ENCODE data around the gene DMKN.

Gene DMKN

DNA sequence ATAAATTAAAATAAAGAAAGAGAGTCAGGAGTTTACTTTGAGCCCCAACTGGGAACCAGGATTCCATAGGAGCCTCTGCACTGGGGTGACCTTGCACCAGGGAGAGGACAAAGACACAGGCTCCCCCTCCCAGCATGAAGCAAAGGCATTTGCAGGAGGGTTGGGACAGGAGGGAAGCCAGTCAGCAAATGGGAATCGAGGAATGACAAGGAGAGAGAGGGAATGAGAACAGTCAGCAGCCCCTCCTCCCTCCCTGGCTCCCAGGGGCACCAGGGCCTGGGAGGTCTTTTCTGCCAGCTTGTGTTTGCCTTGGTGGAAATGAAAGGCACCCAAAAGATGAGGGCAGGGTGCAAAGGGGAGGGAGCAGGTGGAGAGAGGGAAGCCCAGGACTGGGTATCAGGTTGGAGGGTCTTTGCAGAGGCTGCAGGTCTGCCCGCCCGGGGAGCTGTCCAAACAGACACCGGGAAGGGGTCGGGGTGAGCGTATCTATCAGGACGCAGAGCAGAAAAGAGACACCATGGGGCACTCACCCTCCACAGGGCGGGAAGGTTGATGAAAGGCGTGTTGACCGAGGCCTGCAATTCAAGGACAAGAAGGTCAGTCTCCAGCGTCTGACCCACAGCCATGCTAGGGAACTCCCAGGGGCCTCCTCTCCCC lies 10.9 kb upstream of the DMKN start:
- TF ChIP-seq GATA3 (IDR thresholded peaks at IDR 0.05; ENCODE audit: low read depth, low read length) (no peak), GATA2 (IDR thresholded peaks at IDR 0.05; ENCODE audit: low read depth, low read length) (no peak)

DNA sequence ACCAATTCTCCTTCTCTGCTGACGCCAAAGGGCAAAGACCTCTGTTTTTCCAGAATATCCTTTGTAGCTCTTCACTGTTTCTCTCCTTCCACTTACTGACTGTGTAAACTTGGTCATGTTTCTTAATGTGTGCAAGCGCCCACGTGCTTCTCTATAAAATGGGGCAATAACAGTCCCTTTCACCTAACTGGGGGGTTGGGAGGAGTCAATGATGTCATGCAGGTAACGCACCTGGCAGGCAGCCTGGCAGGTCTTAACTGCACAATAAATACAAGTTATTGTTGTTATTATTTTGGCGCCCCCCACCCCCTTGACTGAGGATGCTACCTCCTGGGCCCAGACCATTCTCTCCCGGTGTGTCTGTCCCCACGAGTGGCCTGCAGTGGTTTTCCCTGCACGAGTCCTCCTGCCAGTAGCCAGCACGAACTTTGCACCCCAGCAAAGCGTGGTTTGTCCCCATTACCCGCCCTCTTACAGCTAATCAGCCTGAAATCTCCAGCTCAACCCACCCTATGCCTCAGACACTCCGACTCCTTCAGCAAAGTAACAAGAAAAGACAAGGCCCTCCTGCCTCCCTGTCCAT lies 9.4 kb upstream of the DMKN start:
- TF ChIP-seq GATA3 (IDR thresholded peaks at IDR 0.05; ENCODE audit: low read depth, low read length) (no peak), GATA2 (IDR thresholded peaks at IDR 0.05; ENCODE audit: low read depth, low read length) (no peak)

DNA sequence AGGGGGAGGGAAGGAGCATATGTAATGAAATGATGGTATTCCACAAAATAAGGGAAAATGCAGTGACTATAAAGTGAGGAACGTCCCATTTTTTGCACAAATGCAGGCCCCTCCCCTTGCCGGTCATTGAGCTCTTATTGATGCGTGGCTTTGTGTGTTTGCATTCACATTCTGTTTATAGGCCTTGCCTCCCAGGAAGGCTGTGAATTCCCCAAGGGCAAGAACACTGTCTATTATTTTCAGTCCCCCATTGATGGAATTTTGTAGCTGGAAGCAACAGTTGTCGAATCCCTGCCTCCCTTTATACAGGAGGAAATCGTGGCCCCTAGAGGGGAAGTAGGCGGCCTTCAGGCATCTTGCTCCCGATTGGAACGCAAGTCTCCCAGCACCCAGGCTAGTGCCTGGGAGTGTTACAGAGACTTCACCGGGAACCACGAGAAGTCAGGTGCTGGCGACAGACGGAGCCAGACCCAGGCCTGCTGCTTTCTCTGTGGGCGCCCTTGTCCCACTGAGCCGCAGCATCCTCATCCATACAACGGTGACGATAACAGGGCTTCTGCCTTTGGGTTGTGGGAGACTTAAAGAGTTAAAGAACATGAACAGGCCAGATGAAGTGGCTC lies 7.8 kb upstream of the DMKN start:
- TF ChIP-seq GATA3 (IDR thresholded peaks at IDR 0.05; ENCODE audit: low read depth, low read length) (no peak), GATA2 (IDR thresholded peaks at IDR 0.05; ENCODE audit: low read depth, low read length) (no peak)

DNA sequence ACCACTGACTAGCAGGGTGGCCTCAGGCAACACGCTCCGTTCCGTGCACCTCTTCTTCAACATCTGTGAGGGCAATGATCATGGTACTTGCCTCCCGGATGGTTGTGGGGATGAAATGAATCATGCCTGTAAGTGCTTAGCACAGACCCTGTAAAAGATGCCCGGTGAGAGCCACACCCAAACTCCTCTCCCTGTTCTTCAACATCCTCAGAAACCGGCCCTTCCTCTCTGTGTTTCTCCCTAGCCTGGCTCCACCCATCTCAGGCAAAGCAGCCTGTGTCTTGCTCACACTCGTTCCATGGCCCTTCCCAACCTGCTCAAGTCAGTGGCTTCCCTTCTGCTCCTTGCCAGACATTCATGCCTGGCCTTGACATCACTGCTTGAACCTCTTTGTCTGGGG lies 5.8 kb upstream of the DMKN start:
- no peak for TF ChIP-seq GATA2 (IDR thresholded peaks at IDR 0.05; ENCODE audit: low read depth, low read length)
- no peak for TF ChIP-seq GATA3 (IDR thresholded peaks at IDR 0.05; ENCODE audit: low read depth, low read length)

DNA sequence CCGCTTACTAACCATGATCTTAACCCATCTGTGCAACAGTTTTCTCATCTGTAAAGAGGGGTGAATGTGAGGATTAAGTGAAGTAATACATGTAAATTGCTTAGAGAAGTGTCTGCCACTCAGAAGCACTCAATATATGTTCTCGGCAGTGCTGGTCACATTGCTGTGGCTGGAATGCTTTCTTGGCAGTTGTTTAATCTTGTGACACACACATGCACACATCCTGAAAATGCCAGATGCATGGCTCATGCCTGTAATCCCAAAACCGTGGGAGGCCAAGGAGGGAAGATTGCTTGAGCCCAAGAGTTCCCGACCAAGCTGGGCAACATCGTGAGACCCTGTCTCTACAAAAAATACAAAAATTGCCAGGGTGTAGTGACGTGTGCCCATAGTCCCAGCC lies 4.9 kb upstream of the DMKN start:
- TF ChIP-seq GATA2 (IDR thresholded peaks at IDR 0.05; ENCODE audit: low read depth, low read length) (no peak), GATA3 (IDR thresholded peaks at IDR 0.05; ENCODE audit: low read depth, low read length) (no peak)

DNA sequence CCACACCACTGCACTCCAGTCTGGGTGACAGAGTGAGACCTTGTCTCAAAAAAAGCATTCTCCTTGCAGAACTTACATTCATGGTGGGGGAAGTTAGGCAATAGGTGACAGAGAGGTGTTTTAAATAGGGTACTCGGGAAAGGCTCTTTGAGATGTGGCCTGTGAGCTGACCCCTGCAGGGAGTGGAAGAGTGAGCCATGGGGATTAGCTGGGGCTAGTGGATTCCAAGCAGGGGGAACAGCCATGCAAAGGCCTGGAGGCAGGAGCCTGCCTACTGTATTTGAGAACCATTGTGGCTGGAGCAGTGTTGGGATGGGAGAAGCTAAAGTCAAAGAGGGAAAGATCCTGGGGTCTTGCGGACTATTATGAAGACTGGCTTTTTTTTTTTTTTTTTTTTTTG lies 3.9 kb upstream of the DMKN start:
- TF ChIP-seq GATA2 (IDR thresholded peaks at IDR 0.05; ENCODE audit: low read depth, low read length) (no peak), GATA3 (IDR thresholded peaks at IDR 0.05; ENCODE audit: low read depth, low read length) (no peak)

DNA sequence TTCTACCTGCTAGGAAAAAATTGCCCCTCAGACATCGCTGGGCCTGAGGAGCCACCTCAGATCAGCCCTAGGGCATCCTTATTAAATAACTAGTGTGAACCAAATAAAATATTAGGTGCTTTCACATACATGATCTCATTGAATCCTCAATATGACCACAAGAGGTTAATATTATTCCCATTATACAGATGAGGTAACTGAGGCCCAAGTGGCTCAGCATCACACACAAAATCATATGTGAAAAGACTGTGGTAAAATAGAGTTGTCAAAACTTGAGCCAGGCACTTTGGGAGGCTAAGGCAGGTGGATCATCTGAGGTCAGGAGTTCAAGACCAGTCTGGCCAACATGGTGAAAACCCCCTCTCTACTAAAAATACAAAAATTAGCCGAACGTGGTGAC lies 2.9 kb upstream of the DMKN start:
- TF ChIP-seq GATA2 (IDR thresholded peaks at IDR 0.05; ENCODE audit: low read depth, low read length): no peak
- TF ChIP-seq GATA3 (IDR thresholded peaks at IDR 0.05; ENCODE audit: low read depth, low read length): no peak

DNA sequence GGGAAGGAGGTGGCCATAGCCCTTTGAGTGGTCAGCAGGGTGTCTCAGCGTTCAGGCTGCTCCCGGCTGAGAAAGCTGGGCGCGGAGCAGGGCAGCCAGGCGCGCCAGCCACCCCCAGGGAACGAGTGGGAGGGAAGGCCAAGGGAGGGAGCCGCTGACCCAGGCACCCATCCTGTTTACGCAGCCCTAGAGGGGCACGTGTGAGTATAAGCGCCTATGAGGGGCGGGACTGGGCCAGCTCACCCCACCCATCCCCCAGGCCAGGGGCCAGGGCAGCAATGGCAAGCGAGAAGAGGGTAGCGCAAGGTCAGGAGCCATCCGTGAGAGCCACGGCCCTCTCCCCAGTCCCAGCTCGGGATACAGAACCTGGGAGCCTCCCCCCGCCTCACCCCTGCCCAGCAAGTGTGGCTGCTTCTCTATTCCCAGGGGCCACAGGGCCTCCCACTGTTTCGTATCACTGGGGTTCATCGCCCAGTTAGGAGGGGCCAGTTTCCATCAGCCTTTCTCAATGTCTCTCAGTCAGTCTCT lies 897 bp upstream of the DMKN start:
- no peak for TF ChIP-seq GATA2 (IDR thresholded peaks at IDR 0.05; ENCODE audit: low read depth, low read length)

DNA sequence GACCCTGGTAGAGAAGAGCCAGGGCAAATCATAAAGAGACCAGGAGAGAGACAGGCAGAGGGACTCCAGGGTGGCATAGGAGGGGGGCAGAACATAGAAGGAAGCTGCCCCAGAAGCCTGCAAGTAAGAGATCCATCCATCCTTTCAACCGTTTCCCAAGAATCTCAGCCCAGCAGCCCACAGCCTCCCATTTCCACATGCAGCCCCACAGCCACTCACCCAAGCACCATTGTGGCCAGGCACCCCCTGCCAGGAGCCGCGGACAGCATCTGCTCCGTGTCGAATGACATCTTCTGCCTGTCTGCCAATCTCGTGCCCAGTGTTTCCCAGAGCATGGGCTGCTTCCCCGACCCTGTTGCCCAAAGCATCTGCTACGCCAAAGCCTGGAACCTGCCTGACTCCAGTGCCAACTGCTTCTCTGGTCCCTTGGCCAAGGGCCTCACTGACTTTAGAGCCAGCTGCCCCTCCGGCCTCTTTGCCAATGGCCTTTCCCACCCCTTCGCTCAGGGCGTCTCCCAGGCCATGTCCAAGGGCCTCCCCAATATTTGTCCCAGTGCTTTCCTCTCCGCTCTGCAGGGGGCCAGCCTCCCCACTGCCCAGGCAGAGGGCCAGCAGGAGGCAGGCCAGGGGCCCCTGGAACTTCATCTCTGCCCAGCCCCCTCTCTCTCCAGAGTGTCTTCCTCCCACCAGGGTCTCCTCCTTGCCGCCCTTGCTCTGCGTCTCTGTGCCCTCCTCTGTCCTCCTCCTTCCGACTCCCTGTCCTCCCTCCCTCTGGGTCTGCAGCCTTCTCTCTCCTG lies 420 bp downstream of the DMKN start:
- TF ChIP-seq GATA3 (IDR thresholded peaks at IDR 0.05; ENCODE audit: low read depth, low read length) (no peak), GATA2 (IDR thresholded peaks at IDR 0.05; ENCODE audit: low read depth, low read length) (no peak)

DNA sequence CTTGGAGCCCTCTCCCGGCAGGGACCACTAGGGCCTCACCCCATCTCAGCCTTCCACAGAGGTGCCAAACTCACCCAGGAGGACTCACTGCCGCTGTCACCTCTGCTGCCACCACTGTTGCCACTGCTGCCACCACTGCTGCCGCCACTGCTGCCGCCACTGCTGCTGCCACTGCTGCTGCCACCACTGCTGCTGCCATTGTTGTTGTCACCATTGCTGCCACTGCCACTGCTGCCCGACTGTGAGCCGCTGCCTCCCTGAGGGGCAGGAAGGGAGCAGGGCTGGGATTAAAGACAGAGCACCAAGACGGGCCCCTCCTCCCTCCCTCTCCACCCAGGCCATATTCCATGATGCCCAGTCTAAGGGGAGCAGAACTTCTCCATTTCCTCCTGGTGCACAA lies 2.1 kb downstream of the DMKN start:
- no peak for TF ChIP-seq GATA2 (IDR thresholded peaks at IDR 0.05; ENCODE audit: low read depth, low read length)
- no peak for TF ChIP-seq GATA3 (IDR thresholded peaks at IDR 0.05; ENCODE audit: low read depth, low read length)

DNA sequence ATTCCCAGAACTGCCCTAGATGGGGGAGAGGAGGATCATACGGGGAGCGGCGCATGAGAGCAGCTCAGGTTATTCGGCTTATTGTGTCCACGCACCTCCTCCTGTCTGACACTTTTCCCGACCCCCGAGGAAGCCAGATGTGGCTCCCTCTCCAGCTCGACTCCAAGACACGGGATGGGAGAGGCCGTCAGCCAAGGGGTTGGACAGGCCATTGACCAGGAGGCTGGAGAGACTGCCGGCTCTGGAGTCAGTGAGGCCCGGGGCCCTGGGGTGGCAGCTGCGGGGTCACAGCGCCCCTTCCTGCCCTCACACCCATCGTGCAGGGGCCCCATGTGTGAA lies 2.9 kb downstream of the DMKN start:
- no peak for TF ChIP-seq GATA2 (IDR thresholded peaks at IDR 0.05; ENCODE audit: low read depth, low read length)
- no peak for TF ChIP-seq GATA3 (IDR thresholded peaks at IDR 0.05; ENCODE audit: low read depth, low read length)

DNA sequence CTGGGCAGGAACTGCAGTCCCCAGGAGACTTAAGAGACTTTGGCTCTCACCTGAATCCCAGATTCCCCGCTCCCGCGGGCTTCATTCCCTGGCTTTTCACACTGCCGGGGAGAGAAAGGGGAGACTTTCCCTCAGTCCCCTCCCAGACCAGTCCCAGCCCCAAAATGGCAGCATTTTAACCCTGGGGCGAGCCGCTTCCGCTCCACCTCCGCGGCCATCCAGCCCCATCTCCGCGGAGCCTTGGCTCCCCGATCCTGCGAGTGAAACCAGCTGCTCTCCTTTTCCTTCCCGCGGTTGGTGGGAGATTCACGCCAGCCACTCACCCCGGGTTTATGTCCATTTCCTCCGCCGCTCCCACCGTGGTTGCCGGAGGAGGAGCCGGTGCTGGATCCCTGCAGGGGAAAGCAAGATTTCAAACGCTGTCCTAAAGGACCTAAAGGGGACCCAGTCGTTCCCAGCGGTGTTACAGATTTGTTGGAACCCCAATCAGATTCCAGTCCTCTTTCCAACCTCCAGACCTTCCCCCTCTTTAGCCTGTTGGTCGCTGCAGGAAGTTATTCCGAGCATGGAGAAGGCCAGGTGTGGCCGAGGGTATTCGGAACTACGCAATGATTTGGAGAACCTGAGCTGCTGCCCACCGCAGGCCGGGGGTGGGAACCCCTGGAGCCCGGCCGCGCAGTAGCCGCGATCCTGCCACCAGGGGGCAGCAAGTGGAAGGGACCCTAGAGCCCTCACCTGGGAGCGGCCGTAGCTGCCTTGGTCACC lies 3.4 kb downstream of the DMKN start:
- TF ChIP-seq GATA3 (IDR thresholded peaks at IDR 0.05; ENCODE audit: low read depth, low read length) (no peak), GATA2 (IDR thresholded peaks at IDR 0.05; ENCODE audit: low read depth, low read length) (no peak)

DNA sequence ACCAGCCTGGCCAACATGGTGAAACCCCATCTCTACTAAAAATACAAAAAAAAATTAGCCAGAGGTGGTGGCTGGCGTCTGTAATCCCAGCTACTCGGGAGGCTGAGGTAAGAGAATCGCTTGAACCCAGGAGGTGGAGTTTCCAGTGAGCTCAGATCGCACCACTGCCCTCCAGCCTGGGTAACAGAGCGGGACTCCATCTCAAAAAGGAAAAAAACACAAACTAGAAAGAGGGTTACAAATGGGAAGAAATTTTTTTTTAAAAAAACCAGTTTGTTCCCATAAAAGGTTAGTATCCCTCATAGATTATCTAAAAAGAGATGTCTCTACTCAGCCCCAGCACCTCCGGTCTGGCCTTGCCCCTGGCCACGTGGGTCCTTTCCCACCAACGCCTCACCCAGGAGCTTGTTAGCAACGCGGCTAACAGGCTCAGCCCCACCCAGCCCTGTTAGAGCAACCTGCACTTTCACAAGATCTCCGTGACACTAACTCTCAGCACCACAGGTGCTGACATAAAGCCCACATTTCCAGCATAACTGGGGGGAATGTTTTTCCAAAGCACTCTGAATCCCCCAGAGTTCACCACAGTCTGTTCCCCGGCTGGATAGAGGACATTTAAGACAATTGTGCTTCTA lies 4.3 kb downstream of the DMKN start:
- TF ChIP-seq GATA3 (IDR thresholded peaks at IDR 0.05; ENCODE audit: low read depth, low read length) (no peak), GATA2 (IDR thresholded peaks at IDR 0.05; ENCODE audit: low read depth, low read length) (no peak)
